SK-N-SH treated with all-trans-retinoic acid at 6 μM for 48 hours (cell line): ENCODE results near the gene MRPL30.

Experiments used
- OSR1 ChIP-seq: fragments of 250-450 bp; sonication (Bioruptor Pico); IDR thresholded peaks from 2 replicates; pipeline ENCODE4 v1.8.0; 2022; ENCODE audit warnings: moderate library complexity, mild to moderate bottlenecking, inconsistent platforms
- PATZ1 ChIP-seq: fragments of 250-450 bp; sonication (Bioruptor Pico); IDR thresholded peaks from 2 replicates; pipeline ENCODE4 v1.8.0; 2020; ENCODE audit warnings: mild to moderate bottlenecking, moderate library complexity, borderline replicate concordance

GRCh38 chr2:99141110-99142108 lies 39.6 kb upstream of the MRPL30 start, which contains the start of gene C2orf15:
- TF ChIP-seq OSR1 (no peak), PATZ1 (no peak)
